Stimulated activated CD4-positive, alpha-beta T cell treated with anti-CD3 and anti-CD28 coated beads, Interleukin-4, amount 100 ng/mL, for 24 hours (primary cell): ENCODE measurements around the gene MTG2.

Experiments used
- DNase-seq: peaks from one replicate; pipeline ENCODE4 v3.0.0-alpha.2; 2020

The MTG2 gene

DNA sequence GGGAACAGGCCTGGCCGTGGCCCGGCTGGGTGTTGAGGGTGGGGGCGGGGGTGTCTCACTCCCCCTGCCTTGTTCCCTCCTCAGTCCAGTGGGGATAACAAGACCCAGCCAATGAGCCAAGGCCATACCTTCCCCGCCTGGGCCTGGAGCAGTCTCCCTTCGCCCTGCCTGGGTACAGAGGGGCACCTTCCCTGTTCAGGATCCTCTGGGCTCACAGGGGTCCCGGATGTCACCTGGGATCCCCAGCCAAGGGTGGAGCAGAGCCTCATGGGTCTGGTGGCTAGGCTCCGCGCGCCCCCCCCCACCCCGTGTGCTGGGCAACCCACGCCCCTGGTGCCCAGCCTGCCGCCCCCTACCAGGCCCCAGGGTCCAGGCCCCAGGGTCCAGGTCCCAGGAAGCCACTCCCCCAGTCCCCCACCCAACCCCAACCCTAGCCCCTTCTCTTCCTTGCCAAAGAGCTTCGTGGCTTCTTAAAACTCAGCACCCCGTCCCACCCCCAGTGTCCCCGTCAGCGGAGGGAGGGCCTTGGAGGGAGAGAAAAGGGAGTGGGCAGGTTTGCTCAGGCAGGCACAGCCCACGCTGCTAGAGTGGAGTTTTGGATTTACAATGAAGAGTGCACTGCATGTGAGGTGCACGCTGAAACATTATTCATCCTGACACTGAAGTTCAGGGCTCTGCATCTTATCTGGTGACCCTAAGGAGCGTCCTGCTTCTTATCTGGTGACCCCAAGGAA lies 25.4 kb downstream of the MTG2 start:
- no peak for DNase-seq

DNA sequence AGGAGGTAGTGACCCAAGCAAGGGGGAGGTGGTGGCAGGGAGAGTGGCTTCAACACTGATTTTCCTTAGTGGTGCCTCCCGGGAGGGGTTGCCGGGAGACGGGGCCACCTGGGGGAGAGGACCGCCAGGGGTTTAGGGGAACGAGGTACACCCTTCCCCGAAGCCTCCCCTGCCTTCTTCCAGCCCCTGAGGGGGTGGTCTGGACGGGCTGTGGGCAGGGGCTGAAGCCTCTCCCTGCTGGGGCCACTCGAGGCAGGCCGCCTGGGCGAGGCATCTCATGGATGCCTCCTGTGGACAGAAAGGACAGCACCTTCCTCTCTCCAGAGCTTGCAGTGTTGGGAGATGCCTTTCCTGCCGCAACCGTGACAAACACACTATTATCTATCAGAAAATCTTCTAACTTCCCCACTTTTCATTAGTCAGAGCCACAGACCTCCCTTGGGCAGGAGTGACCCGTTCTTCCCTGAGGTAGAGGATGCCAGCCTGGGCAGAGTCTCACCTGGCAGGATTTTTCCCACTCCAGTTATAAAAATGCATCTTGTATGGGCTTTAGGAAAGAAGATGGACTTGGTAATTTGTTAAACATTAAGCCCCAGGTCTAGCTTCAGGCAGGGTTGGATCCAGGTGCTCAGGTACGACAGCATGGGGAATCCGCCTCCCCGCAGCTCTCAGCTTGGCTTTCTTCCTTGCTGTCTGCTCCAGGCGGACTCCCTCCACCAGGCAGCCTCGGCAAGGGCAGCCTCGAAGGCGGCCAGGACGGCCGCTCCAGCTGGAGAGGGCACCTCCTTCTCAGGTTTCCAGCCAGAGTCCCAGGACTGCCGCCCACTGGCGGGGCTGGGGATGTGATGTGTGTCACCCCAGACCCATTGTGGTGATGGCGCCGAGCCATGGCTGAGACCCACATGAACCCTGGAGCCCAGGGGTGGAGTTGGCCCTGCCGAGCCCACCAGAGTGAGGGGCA lies 26.2 kb downstream of the MTG2 start:
- DNase-seq: no peak

DNA sequence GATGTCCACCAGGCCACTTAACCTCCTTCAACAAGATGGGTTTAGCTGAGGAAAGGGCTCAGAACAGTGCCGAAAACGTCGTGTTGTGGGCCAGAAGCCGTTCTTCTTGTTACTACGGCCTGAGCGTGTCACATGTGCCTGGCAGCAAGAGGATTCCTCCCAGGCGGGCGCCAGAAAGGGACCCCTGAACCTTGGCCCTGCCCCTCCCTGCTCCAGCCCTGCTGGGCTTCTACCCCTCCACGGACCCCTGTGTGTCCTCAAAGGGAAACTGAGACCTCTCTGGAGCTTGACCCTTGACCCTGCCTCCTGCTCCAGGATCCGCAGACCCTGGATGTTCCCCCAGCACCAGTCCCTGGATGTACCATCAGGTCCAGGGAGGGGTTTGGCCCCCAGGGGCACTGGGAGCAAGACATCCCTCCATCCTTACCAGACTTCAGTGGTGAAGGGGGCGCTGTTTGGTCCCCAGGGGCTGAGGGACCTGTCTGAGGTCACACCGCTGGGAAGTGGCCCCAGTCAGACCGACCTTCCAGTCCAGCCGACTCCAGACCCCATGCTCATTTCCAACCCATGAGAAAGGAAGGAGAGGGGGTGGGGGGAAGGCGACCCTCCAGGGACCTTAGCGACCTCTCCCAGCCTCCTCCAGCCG lies 27.1 kb downstream of the MTG2 start:
- no peak for DNase-seq

- DNase-seq: no peak
Measured at GRCh38 chr20:62210496-62210855, 27.6 kb downstream of the MTG2 start.

DNA sequence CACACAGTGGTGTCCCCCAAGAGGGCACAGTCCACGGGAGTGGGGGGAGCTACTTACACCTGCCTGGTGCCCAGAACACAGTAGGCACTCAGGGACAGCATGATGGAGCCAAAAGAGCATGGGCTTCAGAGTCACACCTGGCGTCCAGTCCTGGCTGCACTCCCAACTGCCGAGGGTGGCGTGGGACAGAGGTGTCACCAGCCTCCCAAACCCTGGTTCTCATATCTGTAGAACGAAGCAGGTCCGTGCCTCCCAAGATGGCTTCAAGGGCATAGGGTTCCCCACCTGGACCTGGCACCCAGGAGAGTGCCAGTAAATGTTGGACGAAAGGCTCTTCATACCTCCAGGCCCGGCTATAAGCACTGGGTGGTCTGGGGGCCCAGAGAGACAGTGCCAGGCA lies 28.4 kb downstream of the MTG2 start:
- no peak for DNase-seq

DNA sequence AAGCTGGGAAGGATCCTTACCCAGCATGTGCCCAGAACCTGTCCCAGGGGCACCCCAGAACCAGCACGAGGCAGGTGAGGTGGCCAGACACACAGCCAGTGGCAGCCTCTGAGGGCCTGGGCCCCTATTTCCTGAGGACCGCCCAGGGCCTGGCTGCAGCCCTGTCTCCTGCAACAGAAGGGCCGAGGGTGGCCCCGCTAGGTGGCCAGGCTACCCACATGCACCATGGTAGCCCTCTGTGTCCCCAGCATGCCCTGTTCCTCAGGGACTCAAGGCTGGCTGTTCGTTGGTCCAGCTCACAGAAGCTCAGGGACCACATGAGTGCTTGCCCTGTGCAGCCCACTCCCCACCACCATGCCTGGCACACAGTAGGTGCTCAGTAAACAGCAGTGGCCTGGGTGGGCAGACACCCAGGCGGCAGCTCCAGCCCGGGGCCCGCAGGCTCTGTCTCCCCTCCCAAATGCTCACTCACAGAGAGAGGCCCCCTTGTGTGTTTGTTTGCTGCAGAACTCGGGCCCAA lies 29.0 kb downstream of the MTG2 start:
- DNase-seq: no peak

DNA sequence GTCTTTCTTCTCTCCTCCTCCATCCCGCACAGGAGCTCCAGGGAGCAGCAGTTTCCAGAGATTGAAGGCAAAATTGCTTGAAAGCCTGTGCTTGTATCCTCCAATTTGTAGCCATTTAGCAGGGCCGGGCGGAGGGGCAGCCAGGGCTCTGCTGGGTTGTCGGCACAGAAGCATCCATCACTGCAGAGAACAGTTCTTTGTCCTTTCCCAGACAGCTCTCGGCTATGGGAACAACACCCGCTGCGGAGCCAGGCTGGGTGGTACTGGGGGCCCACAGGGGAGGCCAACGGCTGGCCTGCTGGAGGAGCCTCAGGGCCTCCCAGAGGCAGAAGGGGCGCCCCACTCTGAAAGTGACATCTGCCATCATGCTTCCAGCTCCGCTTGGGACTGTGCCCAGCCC lies 29.5 kb downstream of the MTG2 start:
- DNase-seq: no peak

- no peak for DNase-seq
Measured at GRCh38 chr20:62214067-62214466, 31.2 kb downstream of the MTG2 start.

DNA sequence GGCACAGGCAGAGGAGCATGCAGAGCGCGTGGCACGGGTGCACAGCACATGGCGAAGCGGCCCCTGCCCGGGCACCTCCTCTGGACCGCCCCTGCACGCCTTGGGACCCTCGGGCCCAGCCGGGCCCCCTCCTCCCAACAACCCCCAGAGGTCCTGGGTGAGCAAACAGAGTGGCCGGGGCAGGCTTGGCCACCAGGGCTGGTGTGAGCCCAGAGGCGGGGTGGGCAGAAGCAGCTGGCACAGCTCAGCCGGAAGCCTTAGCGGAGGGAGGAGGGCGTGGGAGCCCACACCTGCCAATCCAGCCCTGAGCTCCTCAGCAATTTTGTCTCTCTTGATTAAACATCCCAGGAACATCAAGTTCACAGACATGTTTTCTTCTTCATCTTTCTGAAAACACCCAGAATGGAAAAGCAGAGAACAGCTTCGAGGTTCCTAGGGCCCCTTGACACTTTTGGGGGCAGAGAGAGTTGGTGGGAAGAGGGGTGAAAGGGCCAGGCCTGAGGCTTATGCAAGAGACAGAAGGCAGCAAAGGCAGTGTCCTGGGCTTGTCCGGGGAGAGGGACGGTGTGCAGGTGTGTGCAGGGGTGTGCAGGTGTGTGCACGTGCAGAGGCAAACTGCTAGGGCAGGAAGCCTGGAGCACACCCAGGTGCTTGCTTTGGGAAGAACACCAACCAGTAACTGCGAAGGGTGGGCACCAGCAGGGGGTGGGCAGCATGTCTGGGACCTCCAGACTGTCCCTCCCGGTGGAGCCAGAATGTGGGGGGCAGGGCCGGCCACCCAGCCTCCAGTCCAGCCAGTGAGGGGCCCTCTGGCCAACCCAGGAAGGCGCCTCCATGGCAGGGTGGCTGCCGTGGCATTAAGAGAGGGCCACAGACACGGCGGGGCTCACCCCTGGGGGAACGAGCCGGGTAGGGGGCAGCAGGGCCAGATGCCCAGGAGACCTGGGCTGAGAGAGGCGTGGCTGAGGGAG lies 32.5 kb downstream of the MTG2 start:
- no peak for DNase-seq

GRCh38 chr20:62215991-62216635 lies 33.3 kb downstream of the MTG2 start:
- no peak for DNase-seq

- DNase-seq: no peak
Measured at GRCh38 chr20:62216636-62217566, 34.1 kb downstream of the MTG2 start.

- DNase-seq: no peak
Measured at GRCh38 chr20:62217913-62218773, 35.3 kb downstream of the MTG2 start.

- no peak for DNase-seq
Measured at GRCh38 chr20:62219101-62219991, 36.5 kb downstream of the MTG2 start.

GRCh38 chr20:62219992-62220665 lies 37.3 kb downstream of the MTG2 start, which contains the start of gene HRH3:
Gene HRH3 (minus strand): TSS chr20:62220278. CDS start chr20:62219970, 308 bp downstream.
- peak; percentile 39 for DNase-seq

- no peak for DNase-seq
Measured at GRCh38 chr20:62220666-62221568, 38.1 kb downstream of the MTG2 start.

- no peak for DNase-seq
Measured at GRCh38 chr20:62222266-62222850, 39.5 kb downstream of the MTG2 start.
